Tibial nerve (tissue), 4 donors: ENCODE data around the gene DHX58. TPM values are rescaled to one million over a fixed set of nuclear protein-coding genes. Genes with fewer than 3 reads are reported as not detected.

ENCODE experiments used
- DNase-seq, 2 donors: peaks; one replicate each; pipeline ENCODE4 v3.0.0-alpha.2; 2019; ENCODE audit warnings: low spot score in 2 of 2
- H3K27ac ChIP-seq, 4 donors: fragments of 200-600 bp; sonication (generic) in 3 of 4; one replicate each; pipeline ENCODE4 v1.5.1; 2017 to 2019; ENCODE audit warnings: mild to moderate bottlenecking in 1 of 4
- H3K27me3 ChIP-seq, 2 donors: fragments of 200-600 bp; sonication (generic) in 1 of 2; one replicate each; pipeline versions ENCODE4 v1.5.1 to v1.6.0; 2017 to 2019
- H3K36me3 ChIP-seq, 3 donors: fragments of 200-600 bp; sonication (generic); one replicate each; pipeline ENCODE4 v1.5.1; 2018 to 2019
- H3K4me1 ChIP-seq, 4 donors: fragments of 200-600 bp; sonication (generic) in 3 of 4; one replicate each; pipeline ENCODE4 v1.5.1; 2017 to 2019
- H3K4me3 ChIP-seq, 4 donors: fragments of 200-600 bp; sonication (generic) in 3 of 4; one replicate each; pipeline ENCODE4 v1.5.1; 2017 to 2019; ENCODE audit warnings: mild to moderate bottlenecking in 1 of 4, moderate library complexity in 1 of 4
- H3K9me3 ChIP-seq, 4 donors: fragments of 200-600 bp; sonication (generic) in 3 of 4; one replicate each; pipeline ENCODE4 v1.5.1; 2017 to 2019
- EP300 ChIP-seq, 2 donors: sonication (generic); formaldehyde crosslinking; IDR thresholded peaks; one replicate each; pipeline ENCODE4 v1.6.1; 2017; ENCODE audit warnings: antibody characterized with exemption in 2 of 2, mild to moderate bottlenecking in 1 of 2
- POLR2A ChIP-seq, 2 donors: fragments of 450-650 bp; IDR thresholded peaks; one replicate each; pipeline ENCODE4 v1.6.1; 2017; ENCODE audit warnings: antibody characterized with exemption in 2 of 2, mild to moderate bottlenecking in 2 of 2, moderate library complexity in 2 of 2
- WGBS, 2 donors: methylation state at CpG; one replicate each; pipeline ENCODE4 v1.1.5; 2018; 5-methylcytosine and 5-hydroxymethylcytosine counted together
- total RNA-seq, 4 donors: library from RNA; depleted of rRNA; stranded (reverse); fragments of >200 nt; gene quantifications; one replicate each; pipeline ENCODE4 v1.1.0, GENCODE V29; 2016
- TF ChIP-seq, protein P1 (sequence below), 5 experiments: fragments of 200-600 bp in 3 of 5; fragments of 450-650 bp in 2 of 5; sonication (generic) in 3 of 5; IDR thresholded peaks; one replicate each; pipeline ENCODE4 v1.5.1; 2016 to 2019; ENCODE audit warnings: antibody characterized with exemption in 5 of 5, mild to moderate bottlenecking in 3 of 5, moderate library complexity in 2 of 5

DHX58 gene
- total RNA-seq, 4 donors from 2014 or later = 15.9 to 29.4 (median 21.7) TPM

DNA sequence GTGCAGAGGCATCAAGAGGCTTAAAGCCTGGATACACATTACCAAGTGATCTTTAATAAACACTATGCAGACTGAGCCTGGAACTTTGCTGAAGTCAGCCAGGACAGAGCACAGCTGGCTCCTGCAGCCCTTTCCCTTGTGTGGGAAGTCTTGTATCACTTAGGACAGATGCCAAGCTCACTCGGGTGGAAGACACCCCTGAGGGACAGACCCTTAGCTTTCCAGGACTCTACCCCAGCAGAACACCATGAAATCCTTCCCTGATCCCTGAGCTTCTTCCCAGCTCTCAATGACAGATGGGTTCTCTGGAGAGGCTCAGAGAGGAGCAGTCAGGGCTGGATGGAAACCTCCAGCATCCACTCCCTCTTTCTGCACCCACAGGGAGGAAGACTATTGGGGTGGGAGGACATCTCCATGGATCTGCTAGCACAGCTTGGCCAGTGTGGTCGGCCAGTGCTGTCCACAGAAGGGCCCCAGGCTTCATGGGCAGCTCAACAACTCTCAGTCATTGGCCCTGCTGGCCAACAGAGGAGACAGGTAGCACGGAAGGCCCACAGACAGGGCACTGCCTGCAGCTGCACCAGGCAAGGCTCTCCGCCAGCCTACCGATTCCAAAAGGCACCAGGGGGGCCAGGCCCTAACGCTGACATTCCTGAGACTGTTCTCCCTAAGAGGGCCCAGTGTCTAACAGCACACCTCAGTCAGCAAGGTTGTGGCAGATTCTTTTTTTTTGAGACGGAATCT is 26.4 kb upstream of the DHX58 start:
- Histone ChIP-seq H3K27ac (no peak overlapping the region), H3K4me3 (no peak overlapping the region), H3K4me1 (peaks cover 0 to 82% (median 34%) of the 10 kb centered on the region in 4 donors), H3K27me3 (no peaks in the 10 kb centered on the region), H3K9me3 (no peaks in the 10 kb centered on the region), H3K36me3 (peaks cover 0 to 13% (median 0%) of the 10 kb centered on the region in 3 donors)
- WGBS, 2 donors = 67 to 74% methylated on average over 7 of the region's 7 CpGs
- TF ChIP-seq EP300 (IDR thresholded peaks at IDR 0.05) (no peak), POLR2A (IDR thresholded peaks at IDR 0.05) (no peak)
- TF ChIP-seq, protein P1, sequence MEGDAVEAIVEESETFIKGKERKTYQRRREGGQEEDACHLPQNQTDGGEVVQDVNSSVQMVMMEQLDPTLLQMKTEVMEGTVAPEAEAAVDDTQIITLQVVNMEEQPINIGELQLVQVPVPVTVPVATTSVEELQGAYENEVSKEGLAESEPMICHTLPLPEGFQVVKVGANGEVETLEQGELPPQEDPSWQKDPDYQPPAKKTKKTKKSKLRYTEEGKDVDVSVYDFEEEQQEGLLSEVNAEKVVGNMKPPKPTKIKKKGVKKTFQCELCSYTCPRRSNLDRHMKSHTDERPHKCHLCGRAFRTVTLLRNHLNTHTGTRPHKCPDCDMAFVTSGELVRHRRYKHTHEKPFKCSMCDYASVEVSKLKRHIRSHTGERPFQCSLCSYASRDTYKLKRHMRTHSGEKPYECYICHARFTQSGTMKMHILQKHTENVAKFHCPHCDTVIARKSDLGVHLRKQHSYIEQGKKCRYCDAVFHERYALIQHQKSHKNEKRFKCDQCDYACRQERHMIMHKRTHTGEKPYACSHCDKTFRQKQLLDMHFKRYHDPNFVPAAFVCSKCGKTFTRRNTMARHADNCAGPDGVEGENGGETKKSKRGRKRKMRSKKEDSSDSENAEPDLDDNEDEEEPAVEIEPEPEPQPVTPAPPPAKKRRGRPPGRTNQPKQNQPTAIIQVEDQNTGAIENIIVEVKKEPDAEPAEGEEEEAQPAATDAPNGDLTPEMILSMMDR (IDR thresholded peaks at IDR 0.05) = no peak
- no peak for DNase-seq

DNA sequence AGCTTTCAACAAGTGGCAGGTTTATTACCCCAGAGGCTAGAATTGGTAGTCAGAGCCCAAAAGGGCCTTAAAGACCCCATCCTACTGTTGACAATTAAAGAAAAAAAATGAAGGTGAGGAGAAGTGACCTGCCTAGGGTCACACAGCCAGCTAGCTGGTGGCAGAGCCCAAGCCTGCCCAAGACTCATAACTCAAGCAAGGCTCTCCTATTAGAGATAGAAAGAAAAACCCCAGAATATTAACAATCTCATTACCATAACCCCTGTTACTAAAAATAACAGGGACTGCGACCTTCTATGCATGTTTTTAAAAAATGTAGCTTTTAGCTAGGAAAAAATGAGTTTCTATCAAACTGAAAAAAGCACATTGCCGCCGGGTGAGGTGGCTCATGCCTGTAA is 24.1 kb upstream of the DHX58 start:
- no peak for TF ChIP-seq EP300 (IDR thresholded peaks at IDR 0.05)
- TF ChIP-seq POLR2A (IDR thresholded peaks at IDR 0.05) = no peak
- TF ChIP-seq, protein P1 (IDR thresholded peaks at IDR 0.05) = no peak
- Histone ChIP-seq H3K27me3 (no peaks in the 10 kb centered on the region), H3K4me3 (no peak overlapping the region), H3K36me3 (peaks cover 0 to 13% (median 0%) of the 10 kb centered on the region in 3 donors), H3K9me3 (no peaks in the 10 kb centered on the region), H3K4me1 (peaks cover 0 to 84% (median 40%) of the 10 kb centered on the region in 4 donors), H3K27ac (peak overlapping the region in 3 of 4 donors; percentile 58 to 66 (median 63))
- no peak for DNase-seq
- 73 to 86% methylated on average over 3 of the region's 3 CpGs for WGBS, 2 donors

DNA sequence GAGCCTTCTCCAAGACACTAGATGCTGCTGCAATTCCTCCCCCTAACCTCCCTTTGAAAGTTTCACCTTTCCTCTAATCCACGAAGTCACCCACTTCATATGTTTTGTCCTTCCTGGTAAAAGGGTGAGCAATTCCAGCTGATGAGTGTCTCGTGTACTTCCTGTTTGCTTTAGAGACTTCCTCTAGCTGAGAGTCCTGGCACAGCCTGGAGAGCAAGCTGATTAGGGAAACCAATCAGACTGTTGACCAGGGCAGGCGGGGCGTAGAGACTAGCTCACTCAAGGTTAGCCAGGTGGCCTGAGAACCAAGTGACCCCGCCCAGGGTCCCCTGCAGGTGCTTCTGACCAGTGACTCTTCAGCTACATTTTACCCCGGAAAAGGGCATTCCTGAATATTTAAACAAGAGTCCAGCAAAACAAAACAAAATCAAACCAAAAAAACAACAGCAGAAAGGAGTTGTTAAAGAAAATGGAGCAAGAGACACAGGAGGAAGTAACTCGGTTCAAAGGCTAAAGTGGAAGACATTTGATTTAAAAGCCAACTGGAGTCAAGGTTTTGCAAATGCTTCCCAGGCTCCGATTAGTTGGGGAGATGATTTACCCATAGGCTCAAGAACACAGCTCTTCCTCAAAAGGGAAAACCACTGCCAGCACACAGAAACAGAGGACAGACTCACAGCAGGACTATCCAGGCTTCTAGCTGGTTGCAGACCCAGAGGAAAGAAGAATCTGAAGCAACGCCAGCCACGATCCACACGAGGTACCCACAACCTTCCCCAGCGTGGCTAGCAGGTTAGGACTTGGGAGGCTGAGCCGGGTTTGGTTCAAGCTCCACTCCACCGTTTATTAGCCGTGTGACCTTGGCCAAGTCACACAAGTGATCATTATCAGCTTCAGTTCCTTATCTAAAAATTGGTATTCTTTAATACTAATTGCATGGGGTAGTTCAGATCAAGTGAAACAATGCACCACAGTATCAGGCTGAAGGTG is 23.4 kb upstream of the DHX58 start:
- peak in 1 of 2 donors; percentile 41 for DNase-seq
- H3K4me1 ChIP-seq = peaks cover 0 to 84% (median 44%) of the 10 kb centered on the region in 4 donors
- TF ChIP-seq, protein P1 (IDR thresholded peaks at IDR 0.05) = no peak
- peak in 1 of 2 donors; percentile 80 for TF ChIP-seq EP300 (IDR thresholded peaks at IDR 0.05)
- no peak for TF ChIP-seq POLR2A (IDR thresholded peaks at IDR 0.05)
- 61 to 72% methylated on average over 15 of the region's 15 CpGs for WGBS, 2 donors
- no peak overlapping the region for H3K4me3 ChIP-seq
- H3K27ac ChIP-seq = peak overlapping the region in 3 of 4 donors; percentile 58 to 66 (median 63)
- H3K9me3 ChIP-seq = no peaks in the 10 kb centered on the region
- H3K36me3 ChIP-seq = peaks cover 0 to 13% (median 0%) of the 10 kb centered on the region in 3 donors
- no peaks in the 10 kb centered on the region for H3K27me3 ChIP-seq

DNA sequence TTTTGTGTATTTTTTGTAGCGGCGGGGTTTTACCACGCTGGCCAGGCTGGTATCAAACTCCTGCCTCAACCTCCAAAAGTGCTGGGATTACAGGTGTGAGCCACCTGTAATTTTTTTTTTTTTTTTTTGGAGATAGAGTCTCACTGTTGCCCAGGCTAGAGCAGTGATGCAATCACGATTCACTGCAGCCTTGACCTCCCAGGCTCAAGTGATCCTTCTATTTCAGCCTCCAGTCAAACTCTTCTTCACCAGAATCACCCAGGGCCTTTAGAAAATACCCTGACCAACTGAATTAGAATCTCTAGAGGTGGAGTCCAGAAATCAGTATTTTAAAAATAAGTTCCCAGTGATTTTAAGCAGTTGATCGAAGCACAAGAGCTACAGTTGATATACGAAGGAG is 22.6 kb upstream of the DHX58 start:
- WGBS, 2 donors = 91 to 92% methylated on average over 6 of the region's 6 CpGs
- H3K4me1 ChIP-seq = peaks cover 0 to 87% (median 46%) of the 10 kb centered on the region in 4 donors
- H3K36me3 ChIP-seq = peaks cover 0 to 18% (median 0%) of the 10 kb centered on the region in 3 donors
- TF ChIP-seq, protein P1 (IDR thresholded peaks at IDR 0.05) = no peak
- TF ChIP-seq POLR2A (IDR thresholded peaks at IDR 0.05) (no peak), EP300 (IDR thresholded peaks at IDR 0.05) (no peak)
- H3K9me3 ChIP-seq = no peaks in the 10 kb centered on the region
- H3K4me3 ChIP-seq = no peak overlapping the region
- DNase-seq = no peak
- no peaks in the 10 kb centered on the region for H3K27me3 ChIP-seq
- H3K27ac ChIP-seq = peak overlapping the region in 3 of 4 donors; percentile 48 to 66 (median 58)
